Measurements from ENCODE around the gene LRMDA. TPM values are rescaled to one million over a fixed set of nuclear protein-coding genes. Genes with fewer than 3 reads are reported as not detected.

The LRMDA gene
- total RNA-seq, 1 experiment from 2014 or later: 1.2 TPM

DNA sequence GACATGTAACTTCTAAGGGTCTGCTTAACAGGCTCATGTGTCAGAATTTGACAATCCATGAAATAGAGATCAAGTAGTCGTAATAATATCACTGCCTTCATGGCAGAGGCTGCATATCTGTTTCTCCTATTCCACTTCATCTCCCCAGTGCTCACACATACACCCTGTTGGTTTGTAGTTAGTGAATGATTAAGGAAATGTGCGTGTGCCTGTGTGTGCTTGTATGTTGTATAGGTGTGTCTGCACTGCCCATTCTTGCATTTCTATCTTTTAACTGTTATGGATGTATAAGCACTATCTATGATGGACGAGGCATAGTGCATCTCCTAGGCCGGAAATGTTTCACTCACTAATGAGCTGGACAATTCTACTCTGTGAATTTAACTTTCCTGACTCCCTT, 985.2 kb downstream of the LRMDA start:
- no peak overlapping the region for H3K4me2 ChIP-seq (ENCODE audit: low read length)
- POLR2A ChIA-PET (ENCODE audit: unreplicated experiment): no interaction called here
- no peak overlapping the region for H3K9ac ChIP-seq (ENCODE audit: low read length)
- H3K79me2 ChIP-seq (ENCODE audit: low read length): no peaks in the 10 kb centered on the region
- DNase-seq (no peak), ATAC-seq (no peak)
- H3K4me3 ChIP-seq (ENCODE audit: low read length): no peak overlapping the region
- H3K36me3 ChIP-seq (ENCODE audit: low read depth, low read length): no peaks in the 10 kb centered on the region
- H3K27ac ChIP-seq (ENCODE audit: low read length): no peak overlapping the region
- no peaks in the 10 kb centered on the region for H4K20me1 ChIP-seq (ENCODE audit: low read length)
- no peak overlapping the region for H2AFZ ChIP-seq (ENCODE audit: low read length)
- intact Hi-C loops (cut with micrococcal nuclease): no loop called here
- BruUV-seq (replicated peaks): no TSS peak
- TF ChIP-seq EZH2phosphoT487 (IDR thresholded peaks at IDR 0.05; ENCODE audit: borderline replicate concordance, low read length) (no peak), EZH2 (IDR thresholded peaks at IDR 0.05; ENCODE audit: low read length, unreplicated experiment) (no peak)
- TF ChIP-seq, protein P1, sequence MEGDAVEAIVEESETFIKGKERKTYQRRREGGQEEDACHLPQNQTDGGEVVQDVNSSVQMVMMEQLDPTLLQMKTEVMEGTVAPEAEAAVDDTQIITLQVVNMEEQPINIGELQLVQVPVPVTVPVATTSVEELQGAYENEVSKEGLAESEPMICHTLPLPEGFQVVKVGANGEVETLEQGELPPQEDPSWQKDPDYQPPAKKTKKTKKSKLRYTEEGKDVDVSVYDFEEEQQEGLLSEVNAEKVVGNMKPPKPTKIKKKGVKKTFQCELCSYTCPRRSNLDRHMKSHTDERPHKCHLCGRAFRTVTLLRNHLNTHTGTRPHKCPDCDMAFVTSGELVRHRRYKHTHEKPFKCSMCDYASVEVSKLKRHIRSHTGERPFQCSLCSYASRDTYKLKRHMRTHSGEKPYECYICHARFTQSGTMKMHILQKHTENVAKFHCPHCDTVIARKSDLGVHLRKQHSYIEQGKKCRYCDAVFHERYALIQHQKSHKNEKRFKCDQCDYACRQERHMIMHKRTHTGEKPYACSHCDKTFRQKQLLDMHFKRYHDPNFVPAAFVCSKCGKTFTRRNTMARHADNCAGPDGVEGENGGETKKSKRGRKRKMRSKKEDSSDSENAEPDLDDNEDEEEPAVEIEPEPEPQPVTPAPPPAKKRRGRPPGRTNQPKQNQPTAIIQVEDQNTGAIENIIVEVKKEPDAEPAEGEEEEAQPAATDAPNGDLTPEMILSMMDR (conservative IDR thresholded peaks at IDR 0.05; ENCODE audit: low read depth, low read length): no peak
- H3K4me1 ChIP-seq (ENCODE audit: insufficient read depth, low read length): no peaks in the 10 kb centered on the region
- H3K27me3 ChIP-seq (ENCODE audit: low read length): peaks cover 20% of the 10 kb centered on the region; the same call in 1 of the 2 replicates
- H3K9me2 ChIP-seq (replicated peaks; ENCODE audit: low read length): no peaks in the 10 kb centered on the region
- CTCF ChIA-PET: no interaction called here
- no peaks in the 10 kb centered on the region for H3F3A ChIP-seq (ENCODE audit: low read length, unreplicated experiment)
- no peaks in the 10 kb centered on the region; the same call in 1 of the 2 replicates for H3K9me3 ChIP-seq (ENCODE audit: low read length)

GRCh38 chr10:76420725-76421124, 989.3 kb downstream of the LRMDA start:
- DNase-seq: no peak
- H3K27me3 ChIP-seq (ENCODE audit: low read length): peaks cover 6% of the 10 kb centered on the region; the same call in 1 of the 2 replicates
- CTCF ChIA-PET: no interaction called here
- intact Hi-C loops (cut with micrococcal nuclease): no loop called here
- no peak overlapping the region for H3K27ac ChIP-seq (ENCODE audit: low read length)
- no peaks in the 10 kb centered on the region for H3K36me3 ChIP-seq (ENCODE audit: low read depth, low read length)
- H3F3A ChIP-seq (ENCODE audit: low read length, unreplicated experiment): no peaks in the 10 kb centered on the region
- ATAC-seq: no peak
- no peak overlapping the region for H3K9ac ChIP-seq (ENCODE audit: low read length)
- H4K20me1 ChIP-seq (ENCODE audit: low read length): no peaks in the 10 kb centered on the region
- 0 out of 2 replicates have a peak, but pooled peaks cover 3% of the 10 kb centered on the region for H3K9me2 ChIP-seq (replicated peaks; ENCODE audit: low read length)
- H3K9me3 ChIP-seq (ENCODE audit: low read length): no peaks in the 10 kb centered on the region
- H3K4me2 ChIP-seq (ENCODE audit: low read length): no peak overlapping the region
- no peak overlapping the region for H3K4me3 ChIP-seq (ENCODE audit: low read length)
- TF ChIP-seq EZH2phosphoT487 (IDR thresholded peaks at IDR 0.05; ENCODE audit: borderline replicate concordance, low read length) (no peak), EZH2 (IDR thresholded peaks at IDR 0.05; ENCODE audit: low read length, unreplicated experiment) (no peak)
- TF ChIP-seq, protein P1 (conservative IDR thresholded peaks at IDR 0.05; ENCODE audit: low read depth, low read length): no peak
- POLR2A ChIA-PET (ENCODE audit: unreplicated experiment): no interaction called here
- H3K79me2 ChIP-seq (ENCODE audit: low read length): no peaks in the 10 kb centered on the region
- no peaks in the 10 kb centered on the region for H3K4me1 ChIP-seq (ENCODE audit: insufficient read depth, low read length)
- no peak overlapping the region for H2AFZ ChIP-seq (ENCODE audit: low read length)
- BruUV-seq (replicated peaks): no TSS peak

GRCh38 chr10:76422769-76423168, 991.3 kb downstream of the LRMDA start:
- no TSS peak for BruUV-seq (replicated peaks)
- Histone ChIP-seq H4K20me1 (ENCODE audit: low read length) (no peaks in the 10 kb centered on the region), H3K79me2 (ENCODE audit: low read length) (no peaks in the 10 kb centered on the region), H3K36me3 (ENCODE audit: low read depth, low read length) (no peaks in the 10 kb centered on the region), H3K4me2 (ENCODE audit: low read length) (no peak overlapping the region), H3K9me3 (ENCODE audit: low read length) (no peaks in the 10 kb centered on the region), H3K9me2 (replicated peaks; ENCODE audit: low read length) (0 out of 2 replicates have a peak, but pooled peaks cover 3% of the 10 kb centered on the region), H3K9ac (ENCODE audit: low read length) (no peak overlapping the region), H3K27ac (ENCODE audit: low read length) (no peak overlapping the region), H3K27me3 (ENCODE audit: low read length) (no peaks in the 10 kb centered on the region), H3F3A (ENCODE audit: low read length, unreplicated experiment) (no peaks in the 10 kb centered on the region), H2AFZ (ENCODE audit: low read length) (no peak overlapping the region), H3K4me1 (ENCODE audit: insufficient read depth, low read length) (no peaks in the 10 kb centered on the region), H3K4me3 (ENCODE audit: low read length) (no peak overlapping the region)
- TF ChIP-seq, protein P1 (conservative IDR thresholded peaks at IDR 0.05; ENCODE audit: low read depth, low read length): peak; percentile 52
- TF ChIP-seq EZH2phosphoT487 (IDR thresholded peaks at IDR 0.05; ENCODE audit: borderline replicate concordance, low read length) (no peak), EZH2 (IDR thresholded peaks at IDR 0.05; ENCODE audit: low read length, unreplicated experiment) (no peak)
- ATAC-seq (peak; percentile 61), DNase-seq (peak; percentile 39)
- ChIA-PET CTCF (interaction anchor here (0.6 kb wide), 1 partner anchor 262 kb away, joined by 5 read pairs; no protein-coding TSS in a partner anchor), POLR2A (ENCODE audit: unreplicated experiment) (no interaction called here)
- intact Hi-C loops (cut with micrococcal nuclease): loop anchor here (2.0 kb wide), 1 partner anchor 84 kb away; no protein-coding TSS in a partner anchor
